ES-I3 (cell line): ENCODE results near the gene NLE1.

Source experiments
- H3K36me3 ChIP-seq: 2 replicates; pipeline ENCODE4 v1.6.1; 2013; ENCODE audit warnings: mild to moderate bottlenecking, low read length, control low read depth, moderate library complexity; ENCODE audit not compliant: insufficient read depth
- H3K4me1 ChIP-seq: 2 replicates; pipeline ENCODE4 v1.6.1; 2013; ENCODE audit warnings: mild to moderate bottlenecking, control low read depth, low read length; ENCODE audit not compliant: insufficient read depth
- H3K9ac ChIP-seq: 2 replicates; pipeline ENCODE4 v1.6.1; 2013; ENCODE audit warnings: low read depth, mild to moderate bottlenecking, low read length, moderate library complexity
- H3K9me3 ChIP-seq: 2 replicates; pipeline ENCODE4 v1.6.1; 2013; ENCODE audit warnings: mild to moderate bottlenecking, low read length, moderate library complexity; ENCODE audit not compliant: control insufficient read depth, insufficient read depth

The NLE1 gene

DNA sequence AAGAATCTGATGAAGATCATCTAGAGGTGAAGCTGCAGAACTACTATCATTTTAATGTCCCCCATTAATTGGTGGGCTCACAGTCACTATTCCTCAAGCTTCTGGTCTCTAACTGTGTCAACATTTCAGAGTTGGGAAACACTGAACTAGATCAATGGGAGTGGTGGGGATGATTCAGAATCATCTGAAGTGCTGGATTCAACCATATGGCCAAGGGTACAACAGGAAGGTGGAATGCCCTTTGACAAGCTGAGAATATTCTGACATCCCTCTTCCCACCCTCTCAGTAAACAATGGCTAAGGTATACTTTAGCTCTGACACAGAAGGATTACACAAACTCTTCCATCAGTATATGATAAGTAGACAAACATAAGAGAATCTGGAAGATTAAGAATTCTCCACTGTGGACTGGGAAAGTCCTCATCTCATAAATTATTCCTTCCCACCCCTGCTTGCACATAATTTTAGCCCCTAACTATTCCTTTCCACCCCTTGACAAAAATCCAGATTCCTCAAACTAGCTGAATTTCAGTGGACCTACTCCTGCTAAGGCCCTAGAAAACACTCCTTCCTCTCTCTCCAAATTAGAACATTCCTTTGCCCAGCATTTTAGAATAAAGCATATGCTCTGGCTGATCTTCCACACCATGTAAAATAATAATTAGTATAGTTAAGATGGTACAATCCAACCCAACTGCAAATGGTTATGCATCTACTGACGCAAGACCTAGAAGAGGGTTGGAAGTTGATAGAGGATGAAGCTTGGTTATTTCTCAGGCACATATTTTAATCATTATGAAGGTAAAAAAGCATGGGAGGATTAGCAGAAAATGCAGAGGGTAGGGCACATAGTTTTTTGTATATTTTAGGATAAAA is 62.3 kb downstream of the NLE1 start:
- Histone ChIP-seq H3K4me1 (peaks cover 36% of the 10 kb centered on the region), H3K36me3 (no peaks in the 10 kb centered on the region; the same call in 1 of the 2 replicates), H3K9me3 (no peaks in the 10 kb centered on the region), H3K9ac (no peak overlapping the region)
